DMS 273 (cell line): ENCODE results near the gene FLRT2.

Experiments used
- DNase-seq: peaks from one replicate; lab custom pipeline; 2025; ENCODE audit not compliant: unreplicated experiment; lab: John Stamatoyannopoulos, UW

Gene FLRT2, protein sequence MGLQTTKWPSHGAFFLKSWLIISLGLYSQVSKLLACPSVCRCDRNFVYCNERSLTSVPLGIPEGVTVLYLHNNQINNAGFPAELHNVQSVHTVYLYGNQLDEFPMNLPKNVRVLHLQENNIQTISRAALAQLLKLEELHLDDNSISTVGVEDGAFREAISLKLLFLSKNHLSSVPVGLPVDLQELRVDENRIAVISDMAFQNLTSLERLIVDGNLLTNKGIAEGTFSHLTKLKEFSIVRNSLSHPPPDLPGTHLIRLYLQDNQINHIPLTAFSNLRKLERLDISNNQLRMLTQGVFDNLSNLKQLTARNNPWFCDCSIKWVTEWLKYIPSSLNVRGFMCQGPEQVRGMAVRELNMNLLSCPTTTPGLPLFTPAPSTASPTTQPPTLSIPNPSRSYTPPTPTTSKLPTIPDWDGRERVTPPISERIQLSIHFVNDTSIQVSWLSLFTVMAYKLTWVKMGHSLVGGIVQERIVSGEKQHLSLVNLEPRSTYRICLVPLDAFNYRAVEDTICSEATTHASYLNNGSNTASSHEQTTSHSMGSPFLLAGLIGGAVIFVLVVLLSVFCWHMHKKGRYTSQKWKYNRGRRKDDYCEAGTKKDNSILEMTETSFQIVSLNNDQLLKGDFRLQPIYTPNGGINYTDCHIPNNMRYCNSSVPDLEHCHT

DNA sequence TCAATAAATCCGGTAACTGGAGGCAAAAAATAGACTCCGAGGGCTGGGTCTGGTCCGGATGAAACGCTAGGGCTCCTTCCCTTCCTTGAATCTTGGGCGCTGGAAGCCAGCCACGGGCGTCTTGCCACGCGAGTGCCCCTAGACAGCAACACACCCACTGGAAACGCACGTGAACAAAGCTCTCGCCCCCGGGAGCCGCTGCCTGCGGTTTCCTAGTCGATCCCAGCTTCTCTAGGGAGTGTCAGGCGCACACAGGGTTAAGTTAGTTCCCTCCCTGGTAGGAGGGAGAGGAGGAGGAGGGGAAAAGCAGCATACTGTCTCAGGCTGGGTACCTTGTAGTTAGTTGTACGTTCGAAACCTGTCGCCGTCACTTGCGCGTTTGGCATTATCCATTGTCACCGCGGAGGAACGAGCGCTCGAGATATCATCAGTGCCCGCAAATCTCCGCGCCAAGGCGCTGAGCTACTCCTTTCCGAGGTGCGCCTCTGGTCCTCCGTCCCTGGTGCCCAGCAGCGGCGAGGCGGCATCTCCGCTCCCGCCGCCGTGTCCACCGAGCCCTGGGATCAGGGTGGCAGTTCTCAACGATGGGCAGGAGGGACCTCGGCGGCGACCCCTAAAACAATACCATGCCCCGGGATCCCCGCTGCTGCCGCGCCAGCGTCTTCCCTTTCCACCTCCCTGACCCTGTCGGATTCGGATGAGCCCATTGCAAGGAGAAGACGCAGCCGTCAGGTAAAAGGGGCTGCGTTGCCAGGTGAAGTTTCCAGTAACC, at the start of gene FLRT2:
Gene FLRT2 (plus strand): TSS at position 342 of the 772 bp plus-strand sequence. CDS start 91,371 bp downstream, outside the sequence.
- DNase-seq = peak; percentile 40

DNA sequence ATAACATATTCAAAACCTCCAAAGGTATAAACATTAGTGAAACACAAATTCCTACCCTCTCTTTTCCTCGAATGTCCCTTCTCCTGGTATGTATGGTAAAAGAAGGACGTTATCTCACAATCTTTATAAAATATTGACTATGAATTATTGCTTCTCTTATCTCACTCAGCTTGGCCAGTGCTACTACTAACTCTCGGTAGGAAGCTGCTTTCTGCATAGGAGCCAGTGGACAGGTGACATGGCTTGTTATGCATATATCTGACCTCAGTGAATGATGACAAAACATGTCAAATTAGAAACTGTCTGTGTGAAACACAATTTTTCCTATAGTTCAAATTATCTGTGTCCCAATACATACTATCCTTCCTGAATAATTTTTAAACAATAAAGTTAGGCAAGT, 48.5 kb upstream of the FLRT2 start:
- DNase-seq = no peak

DNA sequence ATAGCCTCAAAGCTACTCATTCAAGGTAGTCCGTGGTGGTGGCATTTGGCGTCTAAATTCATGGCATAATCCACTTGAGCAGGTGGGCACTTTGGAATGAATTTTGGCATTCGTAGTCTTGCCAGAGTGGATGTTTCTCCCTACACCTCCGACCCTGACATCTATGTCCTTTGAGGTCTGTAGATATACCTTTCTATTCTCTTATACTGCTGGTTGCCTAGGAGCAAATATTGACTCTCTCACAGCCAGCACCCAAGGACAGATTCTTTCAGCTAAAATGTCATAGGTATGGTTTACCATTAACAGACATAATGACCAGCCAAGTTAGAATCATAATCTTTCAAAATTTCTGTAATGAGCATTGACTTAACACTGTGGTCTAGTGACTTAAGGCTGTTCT, 47.4 kb upstream of the FLRT2 start:
- DNase-seq = no peak

DNA sequence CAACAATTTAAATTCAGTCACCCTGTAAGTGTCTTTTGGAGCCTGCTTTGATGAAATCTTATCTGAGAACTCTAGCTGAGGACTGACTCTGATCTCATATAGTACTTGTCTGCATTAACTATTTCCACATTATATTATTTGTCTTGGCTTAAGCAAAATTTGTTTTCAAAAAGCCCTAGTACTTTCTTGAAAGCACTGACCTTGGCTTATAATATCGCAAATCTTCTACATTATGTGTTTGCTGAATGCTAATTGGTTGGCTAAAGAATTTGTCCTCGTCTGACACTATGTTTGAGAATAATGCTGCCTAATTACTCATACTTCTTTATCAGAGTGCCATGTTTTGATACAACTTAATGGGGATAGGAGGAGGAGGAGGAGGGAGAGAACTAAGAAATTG, 46.9 kb upstream of the FLRT2 start:
- no peak for DNase-seq

DNA sequence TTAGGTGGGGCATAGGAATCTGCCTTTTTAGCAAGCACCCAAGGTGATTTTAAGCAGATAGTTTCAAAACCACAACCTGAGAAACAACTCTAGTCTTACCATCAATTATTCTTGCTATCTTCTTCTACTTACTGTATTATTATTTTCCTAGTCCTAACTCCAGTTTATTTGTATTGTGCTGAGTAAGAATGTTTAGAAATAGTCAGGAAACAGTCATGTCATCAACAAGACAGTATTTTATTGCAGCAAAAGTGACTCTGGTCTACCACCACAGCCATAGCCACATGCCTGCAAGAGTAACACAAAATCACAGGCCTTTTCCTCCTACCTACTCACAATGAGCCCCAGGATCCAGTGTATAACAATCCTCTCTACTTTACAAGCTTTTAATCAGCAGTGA, 46.3 kb upstream of the FLRT2 start:
- DNase-seq = no peak

DNA sequence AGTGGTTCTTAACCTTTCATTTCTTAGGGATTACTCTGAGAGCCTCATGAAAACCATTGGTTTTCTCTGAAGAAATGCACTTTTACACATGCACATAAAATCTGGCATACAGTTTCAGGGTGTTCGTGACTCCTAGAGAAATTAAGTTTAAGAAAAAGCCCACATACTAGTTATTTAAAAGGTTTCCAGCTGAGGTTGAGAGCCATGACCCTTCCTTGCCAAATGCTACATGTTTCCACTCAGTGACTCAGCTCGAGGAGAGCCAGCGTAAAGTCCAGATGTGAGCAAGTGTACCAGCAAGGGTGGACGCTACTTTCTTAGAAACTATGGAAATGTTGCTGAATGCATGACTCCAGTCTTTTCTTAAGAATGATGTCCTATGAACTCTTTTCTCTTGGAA, 42.7 kb upstream of the FLRT2 start:
- DNase-seq = no peak

DNA sequence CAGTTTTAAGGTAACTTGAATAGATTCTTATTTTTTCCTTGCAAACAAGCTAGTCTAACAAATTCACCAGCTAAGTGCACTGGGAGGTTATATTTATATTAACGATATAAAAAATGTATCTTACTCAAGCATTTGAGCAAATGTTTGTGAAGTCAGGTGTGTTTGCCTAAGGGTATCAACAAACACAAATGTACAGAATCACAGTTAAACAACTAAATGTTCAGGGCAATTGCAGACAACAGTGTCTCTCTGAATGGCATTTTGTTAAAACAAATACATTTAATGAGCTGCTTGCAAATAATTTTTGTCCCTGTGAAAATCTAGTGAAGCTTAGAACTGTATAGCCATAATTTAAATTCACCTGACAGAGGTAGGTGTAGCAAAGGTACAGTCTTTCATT, 28.2 kb upstream of the FLRT2 start:
- DNase-seq = no peak

DNA sequence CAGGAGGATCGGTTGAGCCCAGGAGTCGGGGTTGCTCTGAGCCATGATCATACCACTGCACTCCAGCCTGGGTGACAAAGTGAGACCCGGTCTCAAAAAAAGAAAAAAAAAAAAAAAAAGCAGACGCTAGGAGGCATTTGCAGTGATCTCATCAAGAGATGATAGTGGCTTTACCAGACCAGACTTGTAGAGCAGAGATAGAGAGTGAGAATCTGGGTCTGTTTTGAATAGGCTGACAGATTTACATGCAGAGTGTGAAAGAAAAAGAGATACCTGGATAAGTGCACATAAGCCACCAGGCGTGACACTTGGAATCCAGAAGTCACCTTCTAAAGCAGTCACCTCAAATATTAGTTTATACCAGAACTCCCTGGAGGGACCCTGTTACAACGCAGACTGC, 21.1 kb upstream of the FLRT2 start:
- no peak for DNase-seq

DNA sequence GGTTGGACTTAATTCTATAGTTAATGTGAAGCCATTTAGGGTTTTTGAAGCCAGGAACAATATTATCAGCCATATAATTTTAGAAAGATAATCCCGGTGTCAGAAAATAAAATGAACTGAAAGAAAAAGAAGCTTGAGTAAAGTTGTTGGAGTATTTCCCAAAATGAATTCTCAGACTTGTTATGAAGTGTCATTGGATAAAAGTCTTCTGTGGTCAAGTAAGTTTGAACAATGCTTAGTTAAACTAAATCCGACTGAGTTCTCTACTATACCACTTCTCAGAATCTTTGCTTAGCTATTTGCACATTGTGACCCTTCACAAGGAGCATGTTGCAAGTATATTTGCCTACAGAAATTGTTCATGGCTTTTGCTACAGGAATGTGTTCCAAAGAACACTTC, 17.5 kb upstream of the FLRT2 start:
- no peak for DNase-seq

DNA sequence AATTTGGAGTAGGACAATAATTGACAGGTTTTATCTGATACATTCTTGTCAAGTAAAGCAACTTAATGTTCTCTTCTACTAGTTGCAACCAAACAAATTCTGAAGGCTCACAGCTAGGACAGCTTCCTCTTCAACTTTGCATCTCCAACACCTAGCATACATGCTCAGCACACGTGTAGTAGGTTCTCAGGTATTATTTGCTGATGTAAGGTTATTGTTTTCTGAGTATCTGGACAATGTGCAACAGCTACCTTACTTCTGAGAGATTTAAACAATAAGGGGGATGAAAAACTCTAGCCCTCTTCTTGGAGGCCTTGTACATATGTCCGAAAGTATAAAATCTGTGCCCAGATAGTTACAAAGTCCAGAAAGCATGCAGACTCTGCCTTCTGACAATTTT, 15.5 kb upstream of the FLRT2 start:
- DNase-seq = no peak

DNA sequence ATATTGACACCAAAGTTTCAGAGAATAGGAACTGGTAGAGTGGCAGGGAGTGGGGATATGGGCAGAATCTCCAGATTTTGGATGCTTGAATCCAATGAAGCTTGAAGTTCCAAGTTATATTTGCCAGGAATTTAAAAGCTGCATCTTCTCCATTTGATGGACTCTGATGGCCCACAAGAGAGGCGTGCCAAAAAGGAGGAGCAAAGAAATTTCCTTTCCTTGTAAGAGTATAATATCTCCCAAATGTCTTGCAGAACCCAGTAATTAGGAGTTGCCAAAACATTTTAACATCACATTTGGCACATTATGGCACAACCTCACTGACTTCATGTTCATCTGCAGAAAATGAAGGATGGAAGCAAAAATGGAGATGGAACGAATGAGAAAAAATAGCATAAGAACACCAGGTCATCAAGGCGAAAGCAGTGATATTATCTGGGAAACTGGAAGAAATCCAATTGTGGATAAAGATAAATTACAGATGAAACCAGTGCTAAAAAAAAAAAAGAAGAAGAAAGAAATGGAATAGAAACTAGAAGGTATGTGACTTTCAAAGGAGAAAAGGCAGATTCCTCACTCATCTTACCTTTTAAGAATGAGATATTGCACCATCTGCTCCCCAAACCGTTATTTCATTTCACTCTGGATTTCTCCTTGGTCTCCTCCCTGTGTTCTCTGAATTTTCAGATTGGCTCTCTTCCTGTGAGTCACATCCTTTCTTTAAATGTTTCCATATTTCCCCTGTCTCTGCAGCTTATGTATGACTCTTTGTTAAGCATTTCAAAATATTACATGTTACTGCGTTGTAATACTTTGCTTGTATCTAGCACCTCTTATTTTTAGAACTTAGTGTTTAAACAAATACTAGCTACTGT, 13.5 kb upstream of the FLRT2 start:
- no peak for DNase-seq

DNA sequence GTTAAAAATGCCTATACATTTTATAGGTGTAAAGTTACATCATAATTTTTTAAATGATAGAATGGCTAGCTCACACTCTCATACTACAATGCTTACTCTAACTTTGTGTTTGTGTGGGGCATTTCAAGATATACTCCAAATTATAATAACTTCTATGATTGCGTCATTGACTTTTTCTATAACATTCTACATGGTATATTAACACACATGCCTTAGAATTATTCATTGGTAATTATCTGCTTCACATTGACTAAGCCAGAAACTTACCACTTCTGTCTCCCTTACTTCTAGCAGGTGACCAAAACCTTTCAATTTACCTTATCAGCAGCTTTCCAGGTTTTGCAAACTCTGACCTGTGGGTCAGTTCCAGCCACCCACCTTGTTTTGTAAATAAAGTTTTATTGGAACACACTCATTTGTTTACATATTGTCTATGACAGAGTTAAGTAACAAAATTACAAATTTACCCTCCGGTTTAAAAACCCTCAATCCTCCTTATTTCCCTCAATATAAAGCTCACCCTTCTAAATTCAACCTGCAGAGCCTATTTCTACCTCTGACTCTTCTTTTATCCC, 12.7 kb upstream of the FLRT2 start:
- no peak for DNase-seq

DNA sequence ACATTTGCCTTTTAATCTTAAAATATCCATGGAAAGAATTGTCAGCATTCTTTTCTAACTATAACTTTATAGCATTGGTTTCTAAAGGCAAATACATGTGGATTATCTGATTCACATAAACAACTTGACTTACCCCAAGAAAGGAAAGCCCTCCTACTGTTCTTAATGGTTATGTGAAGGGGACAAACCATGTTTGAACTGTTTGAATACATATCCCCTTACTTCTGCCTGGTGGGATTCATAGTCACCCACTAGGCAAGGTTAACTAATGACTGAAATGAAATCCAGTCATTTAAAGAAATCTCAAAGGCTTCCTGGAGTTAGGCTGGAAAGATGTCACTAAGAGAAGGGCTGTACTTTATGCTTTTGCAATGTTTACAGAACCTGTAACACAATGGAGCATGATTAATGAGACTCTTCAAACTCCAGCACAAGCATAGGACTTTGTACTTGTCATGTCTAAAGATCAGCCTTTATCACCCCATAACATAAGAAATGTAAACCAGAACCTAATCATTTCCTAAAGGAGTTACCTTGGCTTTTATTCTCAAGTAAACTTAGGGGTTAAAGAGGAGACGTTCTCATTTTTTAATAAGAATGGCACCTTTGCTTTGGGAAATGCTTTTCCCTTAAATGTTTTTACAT, 10.2 kb upstream of the FLRT2 start:
- DNase-seq = no peak

DNA sequence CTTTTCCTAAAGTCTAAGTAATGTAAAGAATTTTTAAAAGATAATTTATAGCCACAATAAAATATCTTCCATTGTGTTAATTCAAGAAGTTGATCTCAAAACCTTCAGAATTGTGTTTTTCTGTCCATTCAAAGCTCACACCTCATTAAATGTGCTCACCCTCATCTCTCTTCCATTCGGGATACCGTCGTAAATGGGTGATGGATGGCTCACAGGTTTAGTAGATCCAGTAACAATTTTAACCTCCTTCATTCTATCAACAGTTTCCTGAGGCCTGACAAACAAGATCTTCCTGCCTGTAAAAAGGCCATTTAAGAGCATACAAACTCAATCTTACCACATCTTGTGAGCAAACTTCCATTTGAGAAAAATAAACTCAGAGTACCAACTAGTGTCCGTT, 9.4 kb upstream of the FLRT2 start:
- no peak for DNase-seq

DNA sequence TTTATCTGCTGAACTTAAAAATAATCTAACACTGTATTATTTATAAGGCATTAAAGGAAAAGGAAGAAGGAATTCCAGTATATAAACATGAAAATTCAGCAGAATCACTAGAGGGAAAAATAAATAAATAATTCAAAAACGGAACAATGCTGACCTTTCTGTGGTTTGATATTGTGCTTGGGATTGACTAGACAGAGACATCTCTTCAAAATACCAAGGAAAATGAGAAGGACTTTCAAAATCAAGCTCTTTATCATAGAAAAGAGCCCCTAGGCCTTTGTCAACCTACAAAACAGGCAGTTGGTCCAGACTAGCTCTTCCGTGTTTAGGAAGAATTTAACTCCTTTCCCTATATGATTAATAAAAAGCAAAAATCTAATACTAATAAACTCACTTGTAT, 6.3 kb upstream of the FLRT2 start:
- DNase-seq = no peak

DNA sequence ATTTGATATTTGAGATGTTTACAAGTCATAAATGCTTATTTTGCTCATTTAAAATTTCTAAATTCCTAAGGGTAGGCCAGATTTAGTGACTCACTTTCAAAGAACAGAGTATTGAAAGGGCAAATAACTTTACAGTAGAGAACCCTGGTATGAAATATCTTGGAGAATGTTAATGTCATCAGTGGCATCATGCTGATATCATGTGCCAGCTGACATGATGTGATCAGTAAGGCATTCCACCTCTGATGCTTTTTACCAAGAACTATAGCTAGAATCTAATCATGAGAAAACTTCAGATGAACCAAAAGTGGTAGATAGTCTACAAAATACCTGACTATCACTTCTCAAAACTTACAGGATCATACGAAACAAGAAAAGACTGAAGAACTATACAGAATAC, 2.9 kb upstream of the FLRT2 start:
- no peak for DNase-seq

DNA sequence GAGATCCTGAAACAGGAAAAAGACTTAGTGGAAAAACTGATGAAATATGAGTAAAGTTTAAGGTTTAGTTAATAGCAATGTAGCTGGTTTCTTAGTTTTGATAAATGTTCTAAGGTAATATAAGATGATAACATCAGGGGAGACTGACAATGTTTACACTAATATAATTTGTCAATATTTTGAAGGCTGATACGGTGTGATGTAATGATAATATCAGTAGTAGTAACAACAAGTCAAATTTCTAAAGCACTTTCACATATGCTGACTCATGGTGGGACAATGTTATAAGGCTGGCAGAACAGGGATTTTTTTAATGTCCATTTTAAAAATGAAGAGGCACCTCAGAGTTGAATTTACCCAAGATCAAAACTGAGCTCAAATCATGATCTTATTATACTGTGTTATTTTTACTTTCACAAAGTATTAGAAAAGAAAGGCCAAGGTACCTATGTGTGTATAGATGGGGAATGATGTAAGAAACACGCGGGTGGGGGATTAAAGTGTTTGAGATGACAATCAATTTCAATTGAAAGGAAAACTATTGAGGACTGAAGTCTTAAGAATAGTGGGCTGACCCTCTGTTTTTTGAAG, 2.4 kb upstream of the FLRT2 start:
- no peak for DNase-seq

DNA sequence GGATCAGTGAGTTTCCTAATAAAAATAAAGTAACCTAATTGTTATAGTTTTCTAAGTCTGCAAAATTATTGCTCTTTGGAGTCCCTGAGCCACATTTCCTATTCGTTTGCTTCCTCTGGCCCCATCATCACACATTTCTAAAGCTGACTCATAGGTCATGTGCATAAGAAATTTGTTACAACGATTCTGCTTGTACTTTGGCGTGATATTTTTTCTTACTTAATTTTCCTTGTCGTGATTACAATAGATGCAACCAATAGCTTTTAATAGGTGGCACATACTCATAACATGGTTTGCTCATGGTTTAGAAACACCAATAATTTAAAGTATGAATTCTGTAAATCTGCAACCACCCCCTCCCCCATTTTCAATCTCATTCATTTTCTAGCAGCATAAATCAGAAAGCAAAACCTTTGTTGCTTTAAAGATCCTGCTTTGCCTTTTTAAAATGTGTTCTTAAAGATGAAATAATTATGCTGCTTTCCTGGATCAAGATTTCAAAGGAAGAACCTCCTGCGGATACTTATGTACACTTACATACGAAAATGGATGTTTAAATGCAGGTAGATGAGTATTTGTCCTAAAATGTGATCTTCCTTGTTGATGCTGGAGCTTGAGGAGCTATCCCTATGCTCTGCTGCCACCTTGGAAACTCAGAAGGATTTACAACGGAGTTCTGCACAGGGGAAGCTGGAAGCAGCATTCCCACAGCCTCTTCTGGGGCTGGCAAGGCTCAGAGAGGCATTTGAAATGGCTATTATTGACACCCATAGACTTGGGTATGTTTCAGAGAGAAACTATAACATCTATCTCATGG, 1.7 kb upstream of the FLRT2 start:
- DNase-seq = peak; percentile 57
